ENCODE data around the gene DLEC1.

DLEC1 gene

DNA sequence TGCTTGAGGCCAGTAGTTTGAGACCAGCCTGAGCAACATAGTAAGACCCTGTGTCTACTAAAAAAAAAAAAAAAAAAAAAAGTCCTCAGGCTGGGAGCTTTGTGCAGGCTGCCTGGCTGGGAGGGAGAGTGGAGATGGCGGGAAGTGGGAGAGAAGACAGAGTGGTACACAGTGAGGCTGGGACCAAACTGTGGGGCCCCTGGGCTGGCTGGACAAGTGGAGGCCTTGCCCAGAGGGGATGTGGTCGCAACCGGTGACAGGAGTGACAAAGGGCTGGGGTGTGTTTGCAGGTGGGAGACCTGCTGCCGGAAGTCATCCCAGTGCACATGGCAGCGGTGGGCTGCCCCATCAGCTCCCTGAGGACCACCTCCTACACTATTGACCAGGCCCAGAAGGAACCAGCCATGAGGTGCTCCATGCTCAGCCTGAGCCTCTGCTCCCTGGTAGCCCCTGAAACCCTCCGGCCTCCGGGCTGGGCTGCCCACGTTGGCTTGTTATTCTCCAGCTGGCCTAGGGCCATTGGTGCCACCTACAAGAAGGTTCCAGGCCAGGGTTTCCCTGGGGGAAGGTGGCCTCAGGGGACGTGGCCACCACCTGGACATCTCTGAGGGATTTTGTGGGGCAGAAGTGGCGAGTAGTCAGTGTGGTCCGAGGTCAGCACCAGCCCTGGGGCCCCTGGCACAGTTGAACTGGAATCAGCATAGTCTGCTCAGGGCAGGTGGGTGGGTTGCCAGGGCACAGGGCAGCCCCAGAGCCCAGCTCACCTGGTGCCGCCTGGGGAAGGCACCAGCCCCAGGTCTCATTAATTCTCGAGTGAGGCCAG lies 75.3 kb downstream of the DLEC1 start:
- DNase-seq, result peak; percentile 6

DNA sequence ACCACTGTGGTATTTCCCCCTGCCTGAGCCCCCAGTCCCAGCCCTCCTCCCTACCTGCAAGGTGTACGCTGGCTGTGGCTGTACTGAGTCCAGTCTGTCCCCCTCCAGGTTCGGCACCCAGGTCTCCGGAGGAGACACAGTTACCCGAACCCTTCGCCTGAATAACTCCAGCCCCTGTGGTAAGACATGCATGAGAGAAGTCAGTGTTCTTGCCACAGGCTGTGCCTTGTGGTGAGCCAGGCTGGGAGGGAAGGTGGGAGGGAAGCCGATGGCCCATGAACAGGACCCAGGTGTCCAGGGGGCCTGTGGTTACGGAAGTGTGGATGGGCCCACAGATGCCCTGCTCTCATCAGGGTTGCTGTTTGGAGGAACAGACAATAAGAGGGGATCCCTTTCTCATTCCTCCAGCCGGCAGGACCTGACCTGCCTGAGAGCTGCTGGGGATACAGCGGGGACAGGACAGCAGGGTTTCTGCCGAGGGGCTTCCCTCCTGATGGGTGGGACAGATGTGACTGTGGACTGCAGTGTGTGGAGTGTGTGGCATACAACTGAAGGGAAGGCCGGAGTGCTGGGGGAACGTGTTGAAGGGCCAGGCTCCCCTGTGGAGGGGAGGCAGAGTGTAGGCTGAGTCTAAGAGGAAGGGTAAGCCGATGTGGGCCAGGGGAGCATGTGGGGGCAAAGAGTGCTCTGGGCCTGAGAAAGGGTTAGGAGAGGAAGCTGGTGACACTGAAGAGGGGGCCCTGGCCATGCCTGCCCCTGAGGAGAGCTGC lies 76.1 kb downstream of the DLEC1 start:
- DNase-seq, result peak; percentile 14

DNA sequence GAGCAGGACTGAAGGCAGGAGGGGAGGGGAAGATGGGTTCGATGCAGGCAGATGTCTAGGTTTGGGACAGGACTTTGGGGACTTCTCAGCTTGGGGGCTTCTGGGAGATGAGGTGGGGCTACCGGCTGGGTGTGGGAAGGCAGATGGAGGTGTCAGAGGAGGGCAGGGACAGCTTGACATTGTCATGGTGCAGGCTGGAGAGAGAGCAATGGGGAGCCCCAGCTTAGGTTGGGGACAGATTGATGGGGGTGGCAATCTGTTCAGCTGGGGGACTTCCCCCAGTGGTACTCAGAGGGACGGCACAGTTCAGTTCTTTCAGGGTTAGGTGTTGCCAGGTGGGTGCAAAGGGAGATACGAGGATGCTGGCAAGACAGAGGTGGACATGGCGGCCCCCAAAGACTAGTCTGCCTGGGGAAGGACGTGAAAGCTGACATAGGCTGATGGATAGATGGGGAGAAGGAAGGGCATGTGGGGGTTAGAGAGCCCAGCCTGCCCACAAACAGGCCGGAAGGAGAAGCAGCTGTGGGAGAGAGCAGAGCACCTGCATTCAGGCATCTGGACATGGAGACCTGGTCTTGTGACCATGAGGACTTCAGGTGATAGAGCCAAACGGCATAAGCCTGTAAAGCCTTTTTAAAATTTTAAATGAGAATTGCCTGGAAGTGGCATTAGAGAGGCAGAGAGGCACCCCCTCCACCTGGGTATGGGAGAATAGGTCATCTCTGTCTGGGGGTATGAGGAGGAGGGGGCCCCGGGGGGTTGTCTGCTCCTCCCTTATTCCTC lies 76.8 kb downstream of the DLEC1 start:
- DNase-seq, result peak; percentile 13

DNA sequence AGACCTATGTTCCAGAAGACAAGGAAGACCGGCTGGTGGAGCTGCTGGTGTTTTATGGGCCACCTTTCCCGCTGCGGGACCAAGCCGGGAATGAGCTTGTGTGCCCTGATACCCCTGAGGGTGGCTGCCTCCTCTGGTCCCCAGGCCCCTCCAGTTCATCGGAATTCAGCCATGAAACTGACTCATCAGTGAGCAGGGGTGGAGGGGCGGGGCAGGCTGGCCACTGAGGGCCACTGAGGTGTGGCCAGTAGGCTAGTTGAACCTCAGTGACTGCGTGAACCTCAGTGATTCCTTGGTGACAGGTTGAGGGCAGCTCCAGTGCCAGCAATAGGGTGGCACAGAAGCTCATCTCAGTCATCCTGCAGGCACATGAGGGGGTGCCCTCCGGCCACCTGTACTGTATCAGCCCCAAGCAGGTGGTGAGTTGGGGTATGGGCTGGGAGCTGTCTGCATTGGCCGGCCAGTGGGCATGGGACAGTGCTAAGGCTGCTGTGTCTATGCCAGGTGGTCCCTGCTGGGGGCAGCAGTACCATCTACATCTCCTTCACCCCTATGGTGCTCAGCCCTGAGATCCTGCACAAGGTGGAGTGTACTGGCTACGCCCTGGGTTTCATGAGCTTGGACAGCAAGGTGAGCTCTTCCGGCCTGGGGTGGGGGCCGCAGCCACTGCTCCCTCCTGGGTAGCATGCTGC lies 77.6 kb downstream of the DLEC1 start:
- DNase-seq, result peak; percentile 15

DNA sequence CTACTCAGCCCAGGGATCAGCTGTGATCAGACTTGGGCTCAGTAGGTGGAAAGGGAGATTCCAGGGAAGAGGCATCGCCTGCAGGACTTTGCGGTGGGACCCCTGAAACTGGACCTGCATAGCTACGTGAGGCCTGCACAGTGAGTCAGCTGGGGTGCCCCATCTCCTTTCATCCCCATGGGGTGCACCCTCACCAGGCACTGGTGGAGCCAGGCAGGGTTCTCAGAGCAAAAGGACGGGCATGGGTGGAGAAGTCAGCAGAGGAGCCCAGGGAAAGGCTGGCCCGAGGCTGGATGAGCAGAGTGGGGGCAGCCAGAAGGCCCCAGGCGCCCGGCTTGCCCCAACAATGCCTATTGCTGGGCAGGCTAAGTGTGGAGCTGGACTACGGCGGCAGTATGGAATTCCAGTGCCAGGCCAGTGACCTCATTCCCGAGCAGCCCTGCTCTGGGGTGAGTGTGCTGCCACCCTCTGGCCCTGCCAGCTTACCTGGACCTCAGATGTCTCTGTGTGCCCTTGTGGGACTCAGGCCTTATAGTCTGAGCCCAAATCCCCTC lies 78.2 kb downstream of the DLEC1 start:
- DNase-seq, result peak; percentile 15

DNA sequence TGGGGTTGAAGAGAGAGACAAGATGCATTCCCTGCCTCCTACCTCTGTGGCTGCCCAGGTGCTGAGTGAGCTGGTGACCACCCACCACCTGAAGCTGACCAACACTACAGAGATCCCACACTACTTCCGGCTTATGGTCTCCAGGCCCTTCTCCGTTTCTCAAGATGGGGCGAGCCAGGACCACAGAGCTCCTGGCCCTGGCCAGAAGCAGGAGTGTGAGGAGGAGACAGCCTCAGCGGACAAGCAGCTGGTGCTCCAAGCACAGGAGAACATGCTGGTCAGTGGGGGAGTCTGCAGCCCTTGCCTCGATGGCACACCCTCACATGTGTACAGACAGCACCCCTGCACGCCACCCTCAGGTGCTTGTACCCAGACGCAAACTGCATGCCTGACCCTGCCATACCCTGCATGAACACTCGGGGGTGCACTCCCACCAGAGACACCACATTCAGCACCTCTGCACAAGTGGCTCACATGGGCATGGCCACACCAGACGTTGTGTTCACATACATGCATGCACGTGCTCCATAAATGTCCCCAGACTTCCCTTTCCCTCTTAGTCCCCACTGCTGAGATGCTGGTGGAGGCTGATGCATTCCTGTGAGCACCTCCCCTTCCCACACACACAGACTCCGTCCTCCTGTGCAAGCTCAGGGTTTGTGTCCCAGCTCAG lies 78.9 kb downstream of the DLEC1 start:
- DNase-seq, result peak; percentile 70

DNA sequence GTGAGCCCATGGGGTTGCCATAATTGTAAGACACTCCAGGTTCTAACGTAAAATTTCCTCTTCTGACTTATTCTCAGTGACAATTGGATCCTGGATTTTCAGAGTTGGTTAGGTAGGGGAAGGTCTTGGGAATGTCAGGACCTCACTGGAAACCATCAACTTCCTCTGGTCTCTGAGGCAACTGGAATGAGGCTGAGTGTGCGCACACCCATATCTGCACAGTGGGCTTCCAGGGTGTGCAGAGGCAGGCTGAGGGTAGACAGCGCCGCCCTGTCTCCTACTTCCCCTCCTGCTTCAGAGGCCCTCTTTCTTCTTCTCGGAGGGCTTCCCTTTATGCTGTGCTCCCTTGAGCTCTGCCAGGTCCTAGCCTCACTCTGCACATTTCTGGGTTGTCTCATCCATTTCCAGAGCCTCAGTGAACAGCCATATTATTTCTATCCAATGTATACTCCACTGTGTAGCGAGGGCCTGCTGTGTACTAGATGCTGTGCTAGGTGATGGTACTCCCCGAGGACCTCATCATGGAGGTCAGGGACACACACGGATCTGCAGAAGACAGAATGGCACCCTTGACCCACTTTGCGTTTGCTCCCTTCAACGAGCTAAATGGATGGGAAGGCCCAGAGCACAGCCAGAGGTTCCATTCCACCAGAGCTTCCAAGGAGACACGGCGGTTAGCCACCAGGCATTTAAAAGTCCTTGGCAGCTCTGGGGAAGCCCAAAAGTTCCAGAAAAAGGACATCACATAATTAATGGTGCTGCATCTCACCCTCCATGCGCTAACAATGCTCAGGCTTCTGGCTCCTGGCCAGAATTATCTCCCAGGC lies 79.6 kb downstream of the DLEC1 start:
- DNase-seq, result peak; percentile 9

DNA sequence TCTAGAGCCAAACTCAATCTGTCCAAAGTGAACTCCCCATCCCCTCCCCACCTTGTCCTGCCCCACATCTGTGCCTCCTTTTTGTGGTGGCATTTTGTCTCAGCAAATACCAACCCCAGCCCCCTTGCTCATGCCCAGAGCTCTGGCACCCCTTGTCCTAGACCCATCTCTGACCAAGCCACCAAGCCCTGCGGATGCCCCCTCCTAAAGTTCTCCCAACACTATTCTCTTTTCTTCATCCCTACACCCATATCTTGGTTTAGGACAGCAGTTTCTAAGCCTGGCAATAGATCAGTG lies 80.2 kb downstream of the DLEC1 start:
- no peak for DNase-seq

DNA sequence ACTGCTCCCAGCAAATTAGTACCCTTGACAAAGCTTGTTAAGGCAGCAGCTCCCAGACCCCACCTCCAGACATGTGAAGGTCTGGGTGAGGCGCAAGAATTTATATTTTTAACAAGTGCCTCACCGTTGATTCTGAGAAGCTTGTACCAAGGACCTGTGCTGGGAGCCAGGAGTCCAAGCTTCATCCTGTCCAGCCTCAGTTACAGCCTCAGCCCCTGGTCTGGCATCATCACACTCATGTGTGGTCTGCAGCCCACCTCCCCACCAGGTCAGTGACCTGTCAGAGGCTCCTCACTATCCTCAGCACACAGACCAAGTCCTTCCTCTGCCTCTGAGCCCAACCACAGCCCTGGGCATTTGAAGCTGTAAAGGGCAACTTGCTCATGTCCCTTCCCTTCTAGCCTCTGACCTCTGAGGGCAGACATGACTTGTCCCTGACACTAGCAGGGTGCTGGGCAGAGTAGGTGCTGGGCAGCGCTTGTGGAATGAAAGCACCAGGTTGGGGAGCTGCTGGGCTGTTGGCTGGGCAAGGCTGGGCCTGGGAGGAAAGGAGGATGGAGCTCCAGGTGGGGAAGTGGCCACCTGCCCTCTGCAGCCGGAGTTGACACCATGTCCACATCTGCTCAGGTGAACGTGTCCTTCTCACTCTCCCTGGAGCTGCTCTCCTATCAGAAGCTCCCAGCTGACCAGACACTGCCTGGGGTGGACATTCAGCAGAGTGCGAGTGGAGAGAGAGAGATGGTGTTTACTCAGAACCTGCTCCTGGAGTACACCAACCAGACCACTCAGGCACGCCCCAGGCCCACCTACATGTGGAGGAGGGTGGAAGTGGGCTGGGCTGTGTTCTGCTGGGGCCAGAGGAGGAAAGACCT lies 81.0 kb downstream of the DLEC1 start:
- peak; percentile 13 for DNase-seq

DNA sequence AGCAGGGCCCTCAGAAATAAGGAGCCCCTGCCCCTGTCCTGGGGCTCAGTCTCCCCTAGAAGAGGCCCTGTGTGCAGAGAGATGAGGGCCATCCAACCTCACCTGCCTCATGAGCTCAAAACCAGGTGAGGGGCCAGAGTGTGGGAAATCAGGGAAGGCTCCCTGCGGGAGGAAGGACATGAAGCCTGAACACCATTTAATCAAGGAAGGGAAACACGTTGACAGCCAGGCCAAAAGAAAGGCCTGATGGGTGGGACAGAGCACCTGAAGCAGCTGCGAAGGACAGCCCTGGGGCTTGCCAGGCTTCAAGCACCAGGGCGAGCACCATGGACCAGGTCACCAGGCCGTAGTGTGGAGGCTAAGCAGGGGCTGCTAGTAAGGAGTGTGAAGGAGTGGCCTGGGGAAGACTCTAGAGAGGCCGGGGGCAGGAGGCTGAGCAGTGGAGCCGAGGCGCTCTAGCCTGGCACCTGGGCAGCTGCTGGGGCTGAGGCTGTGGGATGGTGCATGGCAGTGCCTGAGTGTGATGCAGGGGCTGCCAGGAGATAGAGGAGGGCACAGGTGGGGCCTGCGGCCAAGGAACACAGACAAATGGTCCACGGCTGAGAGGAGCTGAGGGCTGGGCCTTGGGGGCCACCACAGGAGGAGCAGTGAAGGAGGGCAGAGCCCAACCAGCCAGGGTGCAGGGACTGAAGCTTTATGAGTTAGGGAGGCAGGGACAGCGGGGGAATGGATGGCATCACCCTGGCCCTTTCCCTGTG lies 81.9 kb downstream of the DLEC1 start:
- DNase-seq, result peak; percentile 15

DNA sequence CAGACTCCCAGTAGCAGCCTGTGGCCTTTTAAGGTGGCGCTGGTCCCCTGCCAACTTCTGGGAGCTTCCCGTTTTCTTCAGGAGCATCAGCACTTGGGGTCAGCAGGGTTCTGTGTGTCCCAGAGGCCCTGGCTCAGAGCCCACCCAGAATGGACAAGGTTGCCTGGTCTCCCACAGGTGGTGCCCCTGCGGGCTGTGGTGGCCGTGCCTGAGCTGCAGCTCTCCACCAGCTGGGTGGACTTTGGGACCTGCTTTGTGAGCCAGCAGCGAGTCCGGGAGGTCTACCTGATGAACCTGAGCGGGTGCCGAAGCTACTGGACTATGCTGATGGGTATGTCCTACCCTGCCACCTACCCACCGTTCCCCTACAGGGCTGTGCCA lies 82.4 kb downstream of the DLEC1 start:
- peak; percentile 13 for DNase-seq

DNA sequence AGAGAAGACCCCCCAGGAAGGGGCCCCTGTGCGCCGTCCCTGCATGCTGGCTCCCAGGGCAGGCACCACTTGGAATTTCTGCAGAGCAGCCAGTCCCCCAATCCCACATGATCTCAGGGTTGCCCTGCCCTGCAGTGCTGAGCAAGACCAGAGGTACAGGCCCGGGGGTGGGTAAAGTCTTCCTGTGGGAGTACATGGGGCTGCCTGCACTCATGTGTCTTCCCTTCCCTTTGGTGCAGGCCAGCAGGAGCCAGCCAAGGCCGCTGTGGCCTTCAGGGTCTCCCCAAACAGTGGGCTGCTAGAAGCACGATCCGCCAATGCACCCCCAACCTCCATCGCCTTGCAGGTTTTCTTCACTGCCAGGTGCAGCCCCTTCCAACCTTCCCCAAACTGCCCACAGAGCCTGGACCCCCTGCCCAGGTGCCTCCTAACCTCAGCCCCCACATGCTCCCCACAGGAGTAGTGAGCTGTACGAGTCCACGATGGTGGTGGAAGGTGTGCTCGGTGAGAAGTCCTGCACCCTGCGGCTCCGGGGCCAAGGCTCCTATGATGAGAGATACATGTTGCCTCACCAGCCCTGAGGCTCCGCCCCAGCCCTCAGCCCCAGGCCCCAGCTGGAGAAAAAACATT lies 82.9 kb downstream of the DLEC1 start:
- DNase-seq, result peak; percentile 15

DNA sequence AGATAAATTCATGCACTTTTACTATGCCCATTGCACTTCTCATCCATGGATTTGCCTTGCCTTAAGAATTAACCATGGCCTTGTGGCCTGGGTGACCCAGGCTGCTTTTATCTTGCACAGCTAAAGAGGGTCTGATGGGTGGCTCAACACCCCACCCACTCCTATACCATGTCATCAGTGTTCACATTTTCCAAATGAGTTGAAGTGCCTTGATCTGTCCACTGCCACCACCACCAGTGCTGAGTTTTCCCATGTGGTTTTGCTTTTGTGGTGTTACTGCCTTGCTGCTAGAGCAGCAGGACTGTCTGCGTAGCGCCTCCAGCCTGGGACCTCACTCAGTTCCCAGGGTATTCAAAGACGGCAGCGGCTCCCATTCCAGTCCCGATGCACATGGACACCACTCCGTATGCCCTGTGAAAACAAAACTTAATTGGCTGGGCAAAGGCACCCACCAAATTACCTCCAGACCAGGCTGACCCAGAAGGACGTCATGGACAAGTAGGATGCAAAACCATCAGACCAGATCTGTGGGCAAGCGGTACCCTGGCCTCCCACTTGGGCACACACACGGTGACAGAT lies 83.8 kb downstream of the DLEC1 start:
- peak; percentile 8 for DNase-seq

DNA sequence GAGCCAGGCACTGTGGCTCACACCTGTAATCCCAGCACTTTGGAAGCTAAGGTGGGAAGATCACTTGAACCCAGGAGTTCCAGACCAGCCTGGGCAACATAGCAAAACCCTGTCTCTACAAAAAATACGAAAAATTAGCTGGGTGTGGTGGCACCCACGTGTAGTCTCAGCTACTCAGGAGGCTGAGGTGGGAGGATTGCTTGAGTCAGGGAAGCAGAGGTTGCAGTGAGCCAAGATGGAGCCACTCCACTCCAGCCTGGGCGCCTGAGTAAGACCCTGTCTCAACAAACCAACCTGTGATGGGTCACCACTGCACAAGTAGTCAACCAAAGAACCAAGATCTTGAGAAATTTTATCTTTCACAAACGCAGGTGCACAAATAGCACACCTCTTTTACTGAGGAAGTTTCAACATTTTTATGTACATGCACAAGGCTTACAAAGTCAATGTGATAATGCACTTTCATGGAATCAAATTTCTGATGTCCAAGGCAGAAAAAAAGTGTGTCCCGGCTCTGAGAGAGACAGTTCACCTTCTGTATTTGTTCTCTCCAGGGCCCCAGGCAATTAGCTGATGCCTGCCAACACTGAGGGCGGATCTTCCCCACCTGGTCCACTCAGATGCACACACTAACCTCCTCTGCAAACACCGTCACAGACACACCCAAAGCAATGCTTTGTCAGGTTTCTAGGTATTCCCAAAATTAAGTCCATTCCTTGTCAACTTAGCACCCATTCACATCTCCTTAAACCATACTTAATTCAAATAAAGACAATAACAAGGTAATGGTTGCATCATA lies 85.5 kb downstream of the DLEC1 start:
- peak; percentile 11 for DNase-seq

DNA sequence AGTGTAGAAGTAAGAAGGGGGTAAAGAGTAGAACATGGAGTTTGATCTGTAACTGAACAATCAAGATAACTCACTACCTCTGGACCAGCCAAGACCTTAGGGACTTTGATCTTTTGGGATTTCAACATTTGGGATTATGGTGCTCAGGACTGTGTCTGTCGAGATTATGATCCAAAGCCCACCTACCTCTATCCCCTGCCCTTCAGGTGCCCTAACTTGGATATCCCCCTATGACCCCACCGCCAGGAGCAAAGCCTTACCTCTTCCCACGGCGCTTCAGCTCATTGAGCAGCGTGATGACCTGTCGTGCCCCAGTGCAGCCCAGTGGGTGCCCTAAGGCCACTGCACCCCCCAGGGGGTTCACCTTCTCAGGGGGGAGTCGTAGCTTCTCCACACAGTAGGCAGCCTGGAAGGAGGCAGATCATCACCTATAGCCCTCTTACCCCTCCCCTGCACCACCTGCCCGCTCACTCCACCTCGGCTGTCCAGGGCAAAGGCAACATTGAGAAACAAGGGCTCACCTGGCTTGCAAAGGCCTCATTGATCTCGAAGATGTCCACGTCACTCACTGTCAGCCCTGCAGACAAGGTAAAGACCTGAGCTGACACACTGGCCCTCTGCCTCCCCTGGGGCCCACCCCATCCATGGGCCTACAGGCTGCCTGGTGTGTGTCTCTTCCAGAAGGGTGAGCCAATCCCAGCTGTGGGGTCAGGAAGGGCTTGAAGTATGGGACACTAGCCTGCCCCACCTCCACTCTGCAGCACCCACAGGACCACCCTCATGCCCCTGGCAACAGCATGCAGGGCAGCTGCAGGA lies 86.5 kb downstream of the DLEC1 start:
- DNase-seq, result peak; percentile 9

DNA sequence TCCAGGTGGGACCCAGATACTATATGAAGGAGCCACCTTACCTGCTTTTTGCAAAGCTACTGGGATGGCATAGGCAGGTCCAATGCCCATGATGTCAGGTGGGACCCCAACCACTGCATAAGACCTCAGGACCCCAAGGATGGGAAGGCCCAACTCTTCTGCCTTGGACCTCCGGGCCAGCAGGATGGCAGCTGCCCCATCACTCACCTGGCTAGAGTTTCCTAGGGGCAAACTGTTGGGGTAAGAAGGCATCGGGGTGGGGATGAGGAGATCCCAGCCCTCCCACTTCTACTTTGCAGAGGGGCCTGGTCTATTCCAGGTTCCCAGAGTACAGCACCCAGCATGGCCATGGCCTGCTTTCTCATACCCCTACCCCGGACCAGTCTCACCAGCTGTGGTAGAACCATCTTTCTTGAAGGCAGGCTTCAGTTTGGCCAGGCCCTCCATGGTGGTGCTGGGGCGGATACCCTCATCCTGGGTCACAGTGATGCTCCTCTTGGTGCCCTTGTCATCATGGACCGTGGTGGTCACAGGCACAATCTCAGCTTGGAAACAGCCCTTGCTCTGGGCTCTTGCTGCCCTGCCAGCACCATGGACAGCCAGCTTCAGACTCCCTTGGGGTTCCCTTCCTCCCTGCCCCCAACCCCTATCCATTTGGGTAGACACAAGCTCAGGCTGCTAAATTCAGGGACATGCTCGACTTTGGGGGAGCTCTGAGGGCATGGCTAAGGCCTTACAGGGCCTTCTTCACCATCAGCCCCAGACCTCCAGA lies 87.3 kb downstream of the DLEC1 start:
- DNase-seq, result peak; percentile 13
